Measurements from ENCODE around the gene DDRGK1.

GRCh38 chr20:3183896-3184612 is 20.4 kb downstream of the DDRGK1 start:
- TF ChIP-seq ZNF274 (IDR thresholded peaks at IDR 0.05; ENCODE audit: borderline replicate concordance, extremely low read depth, low read length) (no peak), YY1 (IDR thresholded peaks at IDR 0.05; ENCODE audit: low read depth, low read length) (no peak), SP2 (IDR thresholded peaks at IDR 0.05; ENCODE audit: low read length) (no peak)
